NK-92 (cell line): Measurements from ENCODE around the gene UTP15.

ENCODE experiments used
- DNase-seq: peaks from one replicate; lab custom pipeline; 2025; ENCODE audit not compliant: unreplicated experiment; lab: John Stamatoyannopoulos, UW

UTP15 gene, protein sequence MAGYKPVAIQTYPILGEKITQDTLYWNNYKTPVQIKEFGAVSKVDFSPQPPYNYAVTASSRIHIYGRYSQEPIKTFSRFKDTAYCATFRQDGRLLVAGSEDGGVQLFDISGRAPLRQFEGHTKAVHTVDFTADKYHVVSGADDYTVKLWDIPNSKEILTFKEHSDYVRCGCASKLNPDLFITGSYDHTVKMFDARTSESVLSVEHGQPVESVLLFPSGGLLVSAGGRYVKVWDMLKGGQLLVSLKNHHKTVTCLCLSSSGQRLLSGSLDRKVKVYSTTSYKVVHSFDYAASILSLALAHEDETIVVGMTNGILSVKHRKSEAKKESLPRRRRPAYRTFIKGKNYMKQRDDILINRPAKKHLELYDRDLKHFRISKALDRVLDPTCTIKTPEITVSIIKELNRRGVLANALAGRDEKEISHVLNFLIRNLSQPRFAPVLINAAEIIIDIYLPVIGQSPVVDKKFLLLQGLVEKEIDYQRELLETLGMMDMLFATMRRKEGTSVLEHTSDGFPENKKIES

DNA sequence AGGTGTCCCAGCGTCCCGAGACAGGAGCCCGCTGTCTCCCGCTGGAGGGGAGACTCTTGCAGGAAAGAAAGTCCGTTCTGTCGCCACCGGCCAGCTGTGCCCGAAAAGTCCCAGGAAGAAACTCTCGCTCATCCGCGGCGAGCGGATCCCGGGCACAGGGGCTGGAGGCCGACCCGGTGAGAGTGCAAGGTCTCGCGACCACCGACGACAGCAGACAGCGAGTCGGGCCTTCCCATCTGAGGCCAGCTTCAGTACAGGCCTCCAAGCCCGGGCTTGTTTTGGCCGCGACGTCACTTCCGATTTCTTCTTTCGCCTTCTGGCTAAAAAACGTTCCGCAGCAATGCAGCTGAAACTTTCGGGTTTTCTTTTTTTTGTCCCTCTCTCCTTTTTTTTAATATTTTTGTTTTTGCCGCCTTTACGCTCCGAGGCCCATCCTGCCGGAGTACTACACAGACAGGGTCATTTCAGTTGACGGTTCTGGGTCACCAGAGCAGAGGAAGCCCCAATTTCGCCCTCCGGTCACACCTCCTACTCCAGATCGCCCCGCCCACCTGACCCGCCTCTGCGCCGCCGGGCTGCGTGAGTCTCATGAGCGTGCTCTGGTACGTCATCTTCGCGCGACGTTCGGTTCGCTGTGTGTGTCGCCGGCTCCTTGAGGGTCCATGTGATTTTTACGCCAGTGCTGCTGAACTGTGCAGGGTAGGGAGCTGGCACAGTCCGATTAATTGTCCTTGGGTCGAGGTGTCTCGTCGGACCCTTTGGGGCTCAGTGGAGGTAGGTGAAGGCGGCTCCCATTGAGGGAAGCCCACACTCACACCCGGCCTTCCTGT, at the start of gene UTP15, which contains the start of gene ANKRA2:
TSS of gene UTP15 (plus strand) at position 605 of the 830 bp plus-strand sequence. CDS start 1,602 bp downstream, outside the sequence.
TSS of gene ANKRA2 (minus strand) at position 501 of the 830 bp plus-strand sequence. CDS start 2,758 bp downstream, outside the sequence.
- DNase-seq, result peak; percentile 72

DNA sequence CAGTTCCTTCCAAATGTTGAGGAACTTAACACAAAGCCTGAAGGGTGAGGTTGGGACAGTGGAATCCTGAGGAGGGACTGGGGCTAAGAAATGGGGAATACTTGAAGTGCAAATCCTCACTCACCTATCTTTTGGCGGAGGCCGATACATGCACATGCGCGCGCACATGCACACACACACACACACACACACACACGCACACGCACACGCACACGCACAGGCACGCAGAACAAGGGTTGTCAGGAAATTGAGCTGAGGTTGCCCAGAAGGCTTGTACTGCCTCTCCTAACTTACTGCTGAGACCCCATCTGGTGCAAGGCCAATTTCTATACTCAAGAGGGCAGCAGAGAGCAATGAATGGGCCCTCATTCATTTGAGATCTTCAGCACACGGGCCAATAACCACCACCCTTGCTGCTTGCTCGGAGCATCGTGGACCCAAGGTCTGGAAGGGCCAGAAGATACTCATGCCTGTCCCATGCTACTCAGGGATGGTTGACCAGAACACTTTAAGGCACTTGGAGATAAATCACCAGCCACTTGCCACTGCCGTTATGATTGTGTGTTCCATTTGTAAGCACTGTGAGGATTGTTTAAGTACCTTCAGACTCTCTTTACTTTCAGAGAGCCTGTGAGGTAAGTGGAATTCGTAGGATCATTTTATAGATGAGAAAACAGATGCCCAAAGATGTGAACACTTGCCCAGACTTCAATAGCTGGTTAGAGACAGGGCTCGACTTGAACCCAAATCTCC, 45.8 kb upstream of the UTP15 start:
- no peak for DNase-seq

DNA sequence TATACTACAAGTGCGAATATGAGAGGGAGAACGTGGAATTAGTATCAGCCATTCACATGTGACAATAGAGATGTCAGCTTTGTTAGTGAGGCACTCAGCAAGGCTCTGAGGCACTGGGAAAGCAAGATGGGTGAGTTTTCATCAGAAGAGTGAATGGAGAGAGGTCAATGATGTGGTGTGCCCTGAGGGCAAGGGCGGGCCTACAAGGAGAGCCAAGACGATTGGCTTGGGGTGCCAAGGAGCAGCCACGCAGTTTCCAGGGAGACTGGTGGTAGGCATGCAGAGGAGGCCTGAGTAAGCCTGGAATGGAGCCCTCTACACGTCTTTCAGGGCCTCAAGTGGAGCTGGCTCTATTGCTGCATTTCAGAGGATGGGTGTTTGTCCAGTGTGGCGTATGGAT, 42.6 kb upstream of the UTP15 start:
- DNase-seq, result no peak

DNA sequence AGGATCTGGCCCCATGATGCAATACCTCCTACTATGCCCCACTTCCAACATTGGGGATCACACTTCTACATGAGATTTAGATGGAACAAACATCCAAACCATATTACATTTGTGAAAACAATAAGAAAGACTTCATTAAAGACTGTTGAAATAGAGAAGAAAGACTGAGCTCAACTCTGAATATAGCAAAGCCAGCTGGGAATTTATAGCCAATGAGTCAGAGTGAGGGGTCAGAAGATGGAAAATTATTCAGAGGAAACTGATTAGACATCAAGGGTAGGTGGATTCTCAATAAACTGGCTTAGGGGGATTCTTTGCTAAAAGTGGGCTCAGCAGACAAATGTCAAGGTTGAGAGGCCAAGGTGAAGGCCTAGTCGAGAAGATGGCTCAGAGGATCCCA, 41.7 kb upstream of the UTP15 start:
- no peak for DNase-seq

DNA sequence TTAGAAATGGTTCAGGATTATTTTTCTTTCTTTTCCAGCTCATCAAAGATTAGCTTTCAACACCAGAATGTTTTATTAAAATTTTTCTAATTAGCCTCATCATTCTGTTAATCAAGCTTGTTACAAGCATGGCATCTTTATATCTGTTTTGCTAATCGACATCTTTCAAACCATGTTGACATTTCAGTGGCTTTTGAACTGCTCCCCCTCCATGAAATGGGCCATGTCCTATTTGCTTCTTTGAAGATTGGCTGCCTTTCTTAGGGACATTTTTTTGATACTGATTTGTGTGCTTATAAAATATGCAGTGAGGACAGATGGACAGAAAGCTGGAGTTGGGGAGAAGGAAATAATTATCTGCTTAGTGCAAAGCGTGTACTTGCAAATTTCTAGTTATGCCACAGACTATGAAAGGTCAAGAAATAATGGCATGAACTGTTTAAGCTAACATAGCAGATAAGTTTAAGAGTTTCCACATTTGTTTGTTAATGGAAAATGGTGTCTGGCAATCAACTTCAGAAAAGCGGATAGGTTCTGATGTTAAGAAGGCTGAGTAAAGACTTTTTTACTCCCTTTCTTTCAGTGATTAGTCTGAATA, 39.8 kb upstream of the UTP15 start:
- no peak for DNase-seq

DNA sequence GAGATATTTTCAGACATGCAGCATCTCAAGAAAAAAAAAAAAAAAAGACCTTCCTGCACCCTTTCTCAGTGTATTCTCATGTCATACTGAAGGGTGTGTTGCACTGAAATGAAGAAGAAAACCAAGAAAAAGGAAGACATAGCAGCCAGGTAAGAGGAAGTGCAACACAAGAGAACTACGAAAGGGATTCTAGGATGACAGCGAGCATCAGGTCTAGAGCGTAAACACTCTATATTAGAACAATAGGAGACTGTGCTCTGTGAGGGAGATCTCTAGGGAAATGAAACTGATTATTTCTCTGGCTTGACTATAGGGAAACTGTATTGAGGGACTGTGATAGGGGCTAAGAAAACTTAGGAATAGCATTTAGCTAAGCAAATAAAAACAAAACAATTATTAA, 37.3 kb upstream of the UTP15 start:
- DNase-seq, result no peak

DNA sequence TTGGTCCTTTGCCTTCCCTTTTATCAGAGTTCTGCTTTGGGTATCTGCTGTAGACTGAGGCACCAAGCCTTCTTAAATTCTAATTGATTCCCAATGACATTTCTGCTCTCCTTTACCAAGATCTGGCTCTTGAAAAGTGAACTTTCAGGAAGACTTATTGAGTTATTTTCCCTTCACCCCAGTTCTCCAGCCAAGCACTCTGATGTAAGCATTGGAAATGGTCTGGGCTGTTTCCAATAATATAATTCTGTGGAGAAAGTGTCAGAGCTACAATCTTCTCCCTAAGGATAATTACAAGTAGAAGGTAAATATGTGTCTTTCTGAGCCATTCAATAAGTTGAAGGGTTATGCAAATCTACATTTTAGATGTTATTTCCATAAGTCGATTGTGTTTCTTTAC, 36.5 kb upstream of the UTP15 start:
- DNase-seq, result no peak

DNA sequence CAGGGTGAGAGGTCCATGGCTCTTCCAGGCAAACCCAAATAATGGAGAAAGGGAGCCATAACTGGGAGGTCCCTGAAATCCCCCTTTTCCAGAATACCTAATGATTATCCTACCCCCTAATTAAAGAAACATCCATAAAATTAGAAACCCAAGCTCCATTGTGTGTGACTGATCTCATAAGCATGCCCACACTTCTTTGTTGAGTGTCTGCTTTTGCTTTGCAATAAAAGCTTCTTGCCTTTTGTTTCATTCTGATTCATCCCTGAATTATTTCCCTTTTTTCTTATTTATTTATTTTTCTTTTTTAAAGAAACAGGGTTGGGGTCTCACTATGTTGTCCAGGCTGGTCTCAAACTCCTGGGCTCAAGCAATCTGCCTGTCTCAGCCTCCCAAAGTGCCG, 34.2 kb upstream of the UTP15 start:
- no peak for DNase-seq

DNA sequence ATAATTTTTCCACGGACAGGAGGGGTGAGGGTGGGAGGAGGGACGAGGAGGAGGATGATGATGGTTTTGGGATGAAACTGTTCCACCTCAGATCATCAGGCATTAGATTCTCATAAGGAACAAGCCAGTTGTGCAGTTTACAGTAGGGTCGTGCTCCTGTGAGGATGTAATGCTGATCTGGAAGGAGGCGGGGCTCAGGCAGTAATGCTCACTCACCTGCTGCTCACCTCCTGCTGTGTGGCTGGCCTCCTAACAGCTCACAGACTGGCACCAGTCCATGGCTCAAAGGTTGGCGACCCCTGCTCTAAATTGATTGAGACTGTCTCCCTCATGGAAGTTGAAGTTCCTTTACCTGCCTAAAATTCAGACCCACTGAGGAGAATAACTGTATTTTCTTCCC, 33.3 kb upstream of the UTP15 start:
- no peak for DNase-seq

DNA sequence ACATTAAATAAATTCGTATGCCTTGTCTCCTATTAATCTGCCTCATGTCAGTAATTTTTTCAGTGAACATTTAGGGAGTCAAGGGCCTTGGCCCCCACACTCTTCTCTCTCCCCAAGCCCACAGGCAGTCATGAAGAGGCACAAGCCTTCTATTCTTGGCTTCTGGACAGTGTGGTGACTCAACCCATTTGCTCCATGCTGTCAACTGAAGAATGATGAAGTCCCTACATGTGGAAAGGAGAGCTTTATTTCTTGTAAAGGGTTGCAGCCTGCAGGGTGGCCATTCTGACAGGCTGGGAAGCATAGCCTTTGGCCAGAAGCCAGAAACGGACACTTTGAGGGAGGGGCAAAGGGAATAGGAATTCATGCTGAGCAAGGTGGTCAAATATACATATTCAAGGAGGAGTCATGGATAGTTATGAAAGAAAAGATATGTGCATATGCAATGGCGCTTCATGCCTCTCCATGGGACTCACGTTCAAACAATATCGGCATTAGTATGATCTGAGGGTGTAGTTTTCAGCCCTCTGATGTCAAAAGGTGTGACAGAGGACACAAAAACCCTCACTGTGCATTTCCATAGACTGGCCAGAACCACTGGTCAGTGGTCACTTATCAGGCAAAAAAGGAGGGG, 31.4 kb upstream of the UTP15 start:
- no peak for DNase-seq

DNA sequence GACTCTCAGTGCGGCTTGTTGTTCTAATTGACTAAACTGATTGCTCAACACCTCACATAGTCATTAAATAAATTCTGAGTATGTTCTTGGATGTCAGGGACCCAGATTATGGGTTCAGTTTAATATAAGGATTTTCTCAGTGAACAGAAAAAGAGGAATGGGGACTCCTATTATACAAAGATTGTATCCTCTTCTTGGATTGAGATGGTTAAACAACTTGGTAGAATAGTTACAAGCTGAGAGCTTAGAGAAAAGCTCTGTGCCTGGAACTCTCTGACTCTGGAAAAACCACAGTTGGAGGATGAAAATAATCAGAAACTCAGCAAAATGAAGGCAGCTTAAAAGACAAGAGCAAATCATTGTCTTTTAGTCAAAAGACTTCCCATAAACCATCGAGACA, 30.6 kb upstream of the UTP15 start:
- no peak for DNase-seq

DNA sequence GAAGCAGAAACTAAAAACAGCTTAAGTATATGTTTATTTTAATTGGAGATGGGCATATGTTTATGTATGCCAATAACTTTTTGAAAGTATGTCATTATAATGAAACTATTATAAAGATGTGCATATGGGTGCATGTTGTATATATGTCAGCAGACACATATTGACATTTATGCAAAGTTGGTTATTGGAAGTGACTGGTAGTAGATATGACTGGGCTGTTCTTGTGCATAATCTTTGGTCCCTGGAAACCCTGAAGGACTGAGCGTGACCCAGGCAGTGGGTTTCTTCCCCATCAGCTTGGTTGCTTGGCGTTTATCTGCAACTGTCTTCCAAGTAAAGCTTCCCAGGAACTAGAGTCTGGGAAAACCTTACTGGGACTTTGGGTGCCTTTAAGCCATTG, 25.8 kb upstream of the UTP15 start:
- no peak for DNase-seq

DNA sequence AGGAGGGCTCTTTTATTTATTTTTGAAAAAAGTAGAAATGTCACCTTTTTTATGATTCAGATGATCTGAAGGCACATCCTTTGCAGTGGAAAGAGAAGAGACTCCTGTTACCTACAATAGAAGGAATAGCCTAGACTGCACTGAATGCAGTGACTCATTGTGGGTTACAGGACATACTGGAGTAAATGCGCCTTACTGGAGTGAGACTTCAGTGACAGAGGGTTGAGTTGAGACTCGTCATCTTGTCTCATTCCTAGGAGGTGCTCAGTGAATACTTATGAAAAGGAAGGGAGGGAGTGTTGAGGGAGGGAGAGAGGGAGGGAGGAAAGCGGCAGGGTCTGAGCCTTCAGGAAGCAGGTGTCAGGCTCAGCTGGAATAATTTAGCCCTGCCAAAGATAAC, 25.4 kb upstream of the UTP15 start:
- no peak for DNase-seq

DNA sequence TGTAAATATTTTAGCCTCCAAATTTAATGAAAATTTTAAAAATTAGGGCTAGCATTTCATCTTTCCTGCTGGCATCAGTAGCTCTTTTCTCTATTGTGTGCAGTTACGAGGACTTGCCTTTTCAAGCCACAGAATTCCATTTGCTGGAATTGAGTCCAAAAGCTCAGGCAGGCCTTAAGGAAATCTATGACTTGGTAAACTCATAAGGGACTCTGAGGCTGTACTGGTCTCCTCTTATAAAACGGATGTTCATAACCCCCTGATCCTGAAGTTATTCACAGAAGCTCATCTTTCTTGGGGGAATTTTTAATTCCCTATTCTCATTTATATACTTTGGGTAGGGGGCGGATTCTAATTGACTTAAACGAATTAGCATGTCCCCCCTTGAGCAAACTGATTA, 23.5 kb upstream of the UTP15 start:
- DNase-seq, result no peak

DNA sequence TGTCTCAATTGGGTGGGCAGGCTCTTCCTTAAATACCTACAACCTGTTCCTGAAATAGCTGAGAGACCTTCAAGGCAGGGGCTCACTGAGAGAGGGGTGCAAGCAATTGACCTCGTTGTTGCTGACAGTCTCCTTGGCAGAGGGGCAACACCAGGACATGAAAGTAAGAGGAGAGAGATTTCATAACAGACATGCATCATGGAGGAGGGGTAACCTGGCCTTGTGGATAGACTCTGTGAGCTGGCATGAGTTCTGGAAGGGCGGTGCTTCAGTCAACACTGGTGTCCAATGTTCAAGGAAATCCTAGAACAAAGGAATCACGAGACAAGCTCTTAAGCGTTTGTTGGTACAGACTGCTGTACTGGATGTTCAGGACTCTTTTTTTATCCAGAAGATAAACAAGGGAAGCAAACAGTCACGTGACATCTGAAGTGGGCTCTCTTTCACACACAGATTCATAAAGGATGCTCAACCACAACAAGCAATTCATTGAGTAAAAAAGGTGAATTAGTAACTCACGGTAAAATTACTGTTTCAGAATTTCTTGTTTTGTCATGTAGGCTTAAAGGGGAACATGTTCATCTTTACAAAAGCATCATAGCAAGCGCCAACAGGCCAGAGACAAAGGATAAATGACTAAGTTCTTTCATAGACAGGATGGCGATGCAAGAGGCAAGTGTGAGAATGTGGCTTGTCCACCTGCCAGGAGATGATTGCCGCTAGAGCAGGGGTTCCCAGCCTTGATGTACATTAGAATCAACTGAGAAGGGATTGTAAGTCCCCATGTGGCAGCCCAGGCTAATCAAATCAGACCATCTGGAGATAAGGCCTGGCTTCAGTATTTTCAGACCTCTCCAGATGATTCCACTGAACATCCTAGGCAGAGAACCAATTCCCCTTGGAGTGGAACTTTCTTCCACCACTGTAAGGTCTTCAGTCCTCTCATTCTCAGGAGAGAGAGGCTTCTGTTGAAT, 20.8 kb upstream of the UTP15 start:
- no peak for DNase-seq

DNA sequence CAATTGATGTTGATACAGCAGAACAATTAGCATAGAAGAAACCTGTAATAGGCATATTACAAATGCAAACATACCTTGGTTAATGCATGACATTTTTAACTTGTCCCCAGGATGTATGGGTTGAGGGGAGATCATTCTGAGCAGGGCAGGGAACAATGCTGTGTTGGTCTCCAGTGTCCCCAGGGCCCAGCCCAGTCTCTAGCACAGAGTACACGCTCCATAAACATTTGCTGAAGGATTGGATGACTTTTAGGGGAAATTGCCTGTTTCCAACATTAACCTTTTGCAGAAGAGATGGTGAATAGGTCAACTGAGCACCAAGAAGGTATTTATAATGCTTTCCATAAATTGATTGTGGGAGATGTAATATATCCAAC, 20.2 kb upstream of the UTP15 start:
- no peak for DNase-seq

DNA sequence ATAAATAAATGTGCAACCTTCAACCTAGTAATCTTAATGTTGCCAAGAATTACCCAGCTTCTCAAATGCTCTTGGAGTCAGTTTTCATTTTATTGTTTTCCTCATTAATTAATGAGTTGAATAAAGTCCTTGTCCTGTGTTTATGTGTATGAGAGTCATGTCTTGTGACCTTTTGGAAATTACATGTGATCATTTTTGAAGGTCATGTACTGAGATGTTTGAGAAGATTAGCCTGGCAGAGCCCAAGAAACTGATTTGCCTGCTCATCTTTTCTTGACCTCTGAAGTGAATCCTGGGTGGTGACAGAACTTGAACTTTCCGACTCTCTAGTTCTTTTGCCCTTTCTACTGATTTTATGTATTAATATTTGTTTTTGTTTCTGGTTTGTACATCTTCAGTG, 15.5 kb upstream of the UTP15 start:
- DNase-seq, result no peak

DNA sequence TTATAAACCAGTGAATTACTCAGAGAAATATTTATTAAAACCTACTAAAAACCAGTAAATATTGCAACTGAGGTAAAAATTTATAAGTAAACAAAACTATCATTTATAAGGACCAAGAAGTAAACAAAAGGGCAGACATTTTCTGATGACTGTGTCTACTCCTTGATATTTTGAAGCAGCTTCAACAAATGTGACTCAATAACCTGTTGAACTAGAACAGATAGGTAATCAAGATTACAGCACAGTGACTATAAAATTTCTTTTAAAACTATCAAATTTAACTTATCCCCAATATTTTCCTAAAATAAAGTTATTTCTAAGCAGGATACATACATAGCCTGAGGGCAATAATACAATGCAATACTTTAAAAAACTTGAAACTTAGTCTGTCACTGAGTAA, 12.9 kb upstream of the UTP15 start:
- DNase-seq, result no peak

DNA sequence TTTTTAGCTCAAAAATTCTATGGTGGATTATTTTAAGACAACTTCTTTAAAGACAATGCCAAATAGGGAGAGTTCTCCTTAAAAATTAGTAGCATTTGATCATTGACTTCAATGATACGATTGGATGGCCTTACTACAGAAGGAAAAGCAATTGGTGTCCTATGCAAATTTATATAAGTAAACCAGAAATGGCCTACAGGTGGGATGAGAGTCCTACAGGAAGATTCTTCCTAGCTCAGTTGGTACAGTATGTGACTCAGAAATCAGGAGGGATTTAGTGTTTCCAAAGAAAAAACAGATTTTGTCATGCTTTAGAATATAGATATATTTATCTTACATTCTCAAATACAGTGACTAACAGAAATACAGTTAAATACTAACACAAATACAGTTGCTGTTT, 6.6 kb upstream of the UTP15 start:
- DNase-seq, result no peak
